ENCODE data around the gene EGFL8.
"Not testable (repeated sequence)": the region's sequence is repeated elsewhere in the genome, so short reads cannot be mapped to it uniquely, and the experiment has no call there.

EGFL8 gene

GRCh38 chr6:32140420-32141046, 23.9 kb upstream of the EGFL8 start:
- H3K4me3 ChIP-seq (replicated peaks; ENCODE audit: low read depth, low read length): no peak overlapping the region
- TF ChIP-seq, protein P1, sequence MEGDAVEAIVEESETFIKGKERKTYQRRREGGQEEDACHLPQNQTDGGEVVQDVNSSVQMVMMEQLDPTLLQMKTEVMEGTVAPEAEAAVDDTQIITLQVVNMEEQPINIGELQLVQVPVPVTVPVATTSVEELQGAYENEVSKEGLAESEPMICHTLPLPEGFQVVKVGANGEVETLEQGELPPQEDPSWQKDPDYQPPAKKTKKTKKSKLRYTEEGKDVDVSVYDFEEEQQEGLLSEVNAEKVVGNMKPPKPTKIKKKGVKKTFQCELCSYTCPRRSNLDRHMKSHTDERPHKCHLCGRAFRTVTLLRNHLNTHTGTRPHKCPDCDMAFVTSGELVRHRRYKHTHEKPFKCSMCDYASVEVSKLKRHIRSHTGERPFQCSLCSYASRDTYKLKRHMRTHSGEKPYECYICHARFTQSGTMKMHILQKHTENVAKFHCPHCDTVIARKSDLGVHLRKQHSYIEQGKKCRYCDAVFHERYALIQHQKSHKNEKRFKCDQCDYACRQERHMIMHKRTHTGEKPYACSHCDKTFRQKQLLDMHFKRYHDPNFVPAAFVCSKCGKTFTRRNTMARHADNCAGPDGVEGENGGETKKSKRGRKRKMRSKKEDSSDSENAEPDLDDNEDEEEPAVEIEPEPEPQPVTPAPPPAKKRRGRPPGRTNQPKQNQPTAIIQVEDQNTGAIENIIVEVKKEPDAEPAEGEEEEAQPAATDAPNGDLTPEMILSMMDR (IDR thresholded peaks at IDR 0.05; ENCODE audit: low read depth, low read length, missing control alignments): no peak
- no peak for DNase-seq (ENCODE audit: extremely low read depth, low read depth)

- not testable (repeated sequence) for H3K4me3 ChIP-seq (replicated peaks; ENCODE audit: low read depth, low read length); DNase-seq (ENCODE audit: extremely low read depth, low read depth)
Observed at GRCh38 chr6:32144238-32144637, 20.2 kb upstream of the EGFL8 start.

DNA sequence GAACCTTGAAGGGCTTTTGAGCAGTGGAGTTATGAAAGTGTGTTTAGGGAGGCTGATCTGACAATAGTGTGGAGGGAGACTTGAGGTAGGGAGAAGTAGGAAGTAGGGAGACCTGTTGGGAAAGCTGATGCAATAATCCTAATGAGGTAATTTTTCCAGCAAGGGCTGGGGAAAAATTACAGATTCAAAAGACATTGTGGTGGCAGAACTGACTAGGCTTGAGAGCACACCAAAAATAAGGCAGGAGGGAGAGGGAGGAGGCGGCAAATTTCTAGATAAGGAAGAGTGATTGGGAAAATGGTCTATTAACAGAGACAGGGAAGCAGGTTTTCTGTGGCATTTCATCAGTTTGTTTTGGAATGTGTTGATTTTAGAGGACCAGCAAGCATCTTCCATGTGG, 18.1 kb upstream of the EGFL8 start:
- TF ChIP-seq, protein P1 (IDR thresholded peaks at IDR 0.05; ENCODE audit: low read depth, low read length, missing control alignments): no peak
- no peak for DNase-seq (ENCODE audit: extremely low read depth, low read depth)
- H3K4me3 ChIP-seq (replicated peaks; ENCODE audit: low read depth, low read length): no peak overlapping the region

GRCh38 chr6:32146687-32147086, 17.7 kb upstream of the EGFL8 start:
- TF ChIP-seq, protein P1 (IDR thresholded peaks at IDR 0.05; ENCODE audit: low read depth, low read length, missing control alignments): no peak
- DNase-seq (ENCODE audit: extremely low read depth, low read depth): no peak
- no peak overlapping the region for H3K4me3 ChIP-seq (replicated peaks; ENCODE audit: low read depth, low read length)

- DNase-seq (ENCODE audit: extremely low read depth, low read depth): no peak
- TF ChIP-seq, protein P1 (IDR thresholded peaks at IDR 0.05; ENCODE audit: low read depth, low read length, missing control alignments): no peak
- H3K4me3 ChIP-seq (replicated peaks; ENCODE audit: low read depth, low read length): no peak overlapping the region
Observed at GRCh38 chr6:32147401-32148132, 16.8 kb upstream of the EGFL8 start.

- TF ChIP-seq, protein P1 (IDR thresholded peaks at IDR 0.05; ENCODE audit: low read depth, low read length, missing control alignments): no peak
- no peak overlapping the region for H3K4me3 ChIP-seq (replicated peaks; ENCODE audit: low read depth, low read length)
- DNase-seq (ENCODE audit: extremely low read depth, low read depth): no peak
Observed at GRCh38 chr6:32148289-32149091, 15.9 kb upstream of the EGFL8 start.
